Neural cell (in vitro differentiated cells): Measurements from ENCODE around the gene CACNA1S. TPM values are rescaled to one million over a fixed set of nuclear protein-coding genes. Genes with fewer than 3 reads are reported as not detected.
A peak's percentile ranks its signal among the peaks of the same experiment; 100 is the strongest.

Experiments used
- H2AFZ ChIP-seq: fragments of 200-600, 300-800 bp; sonication (generic), shearing (Covaris generic); 2 replicates; pipeline ENCODE4 v1.6.0; 2014; ENCODE audit warnings: low read depth, mild to moderate bottlenecking, antibody characterized with exemption, low read length, moderate library complexity
- H3F3A ChIP-seq: fragments of 200-600 bp; shearing (Covaris generic); 2 replicates; pipeline ENCODE4 v1.6.1; 2016; ENCODE audit warnings: mild to moderate bottlenecking, moderate library complexity, mixed read lengths, antibody characterized with exemption, low read length; ENCODE audit not compliant: insufficient read depth, poor library complexity, severe bottlenecking
- H3K27ac ChIP-seq: fragments of 200-600, 300-800 bp; sonication (generic), shearing (Covaris generic); 2 replicates; pipeline ENCODE4 v1.5.1; 2014; ENCODE audit warnings: mild to moderate bottlenecking, low read length, moderate library complexity
- H3K27me3 ChIP-seq: fragments of 300-800, 200-600 bp; sonication (generic), shearing (Covaris generic); 2 replicates; pipeline ENCODE4 v1.6.0; 2014; ENCODE audit warnings: mild to moderate bottlenecking, low read depth, low read length, moderate library complexity; ENCODE audit not compliant: insufficient read depth
- H3K36me3 ChIP-seq: fragments of 300-800, 200-600 bp; sonication (generic), shearing (Covaris generic); 2 replicates; pipeline ENCODE4 v1.5.1; 2014; ENCODE audit warnings: mild to moderate bottlenecking, antibody characterized with exemption, low read length, moderate library complexity; ENCODE audit not compliant: insufficient read depth
- H3K4me2 ChIP-seq: fragments of 300-800, 200-600 bp; sonication (generic), shearing (Covaris generic); 2 replicates; pipeline ENCODE4 v1.6.0; 2014; ENCODE audit warnings: mild to moderate bottlenecking, low read length
- H3K4me3 ChIP-seq: fragments of 300-800, 200-600 bp; sonication (generic), shearing (Covaris generic); 2 replicates; pipeline ENCODE4 v1.5.1; 2014; ENCODE audit warnings: mild to moderate bottlenecking, low read length, moderate library complexity
- H3K79me2 ChIP-seq: fragments of 200-600 bp; shearing (Covaris generic); replicated peaks from 2 replicates; pipeline ENCODE4 v1.6.0; 2014; ENCODE audit warnings: mild to moderate bottlenecking, low read length, moderate library complexity; ENCODE audit not compliant: insufficient read depth
- H3K9ac ChIP-seq: fragments of 300-800, 200-600 bp; sonication (generic), shearing (Covaris generic); 2 replicates; pipeline ENCODE4 v1.6.1; 2016; ENCODE audit warnings: mild to moderate bottlenecking, low read length, mixed read lengths
- H3K9me2 ChIP-seq: fragments of 200-600 bp; shearing (Covaris generic); 2 replicates; pipeline ENCODE4 v1.6.1; 2016; ENCODE audit warnings: mild to moderate bottlenecking, low read length, mixed read lengths; ENCODE audit not compliant: insufficient read depth
- H3K9me3 ChIP-seq: fragments of 200-600, 300-800 bp; sonication (generic), shearing (Covaris generic); 2 replicates; pipeline ENCODE4 v1.6.1; 2016; ENCODE audit warnings: mild to moderate bottlenecking, mixed run types, low read length, moderate library complexity, mixed read lengths
- H4K20me1 ChIP-seq: fragments of 200-600 bp; shearing (Covaris generic); 2 replicates; pipeline ENCODE4 v1.6.1; 2016; ENCODE audit warnings: mild to moderate bottlenecking, mixed run types; ENCODE audit not compliant: insufficient read depth
- CTCF ChIP-seq: fragments of 450-650 bp; IDR thresholded peaks from 2 replicates; pipeline ENCODE4 v1.5.1; 2014; ENCODE audit warnings: antibody characterized with exemption, mild to moderate bottlenecking, moderate library complexity; ENCODE audit not compliant: poor library complexity, severe bottlenecking
- EP300 ChIP-seq: fragments of 450-650 bp; conservative IDR thresholded peaks from 2 replicates; pipeline ENCODE4 v1.6.1; 2014; ENCODE audit warnings: antibody characterized with exemption, mild to moderate bottlenecking, moderate library complexity; ENCODE audit not compliant: poor library complexity, severe bottlenecking
- EZH2 ChIP-seq: fragments of 200-600, 300-800 bp; shearing (Covaris generic), sonication (generic); IDR thresholded peaks from 2 replicates; pipeline ENCODE4 v1.6.1; 2014; ENCODE audit warnings: antibody characterized with exemption, low read length, borderline replicate concordance, mild to moderate bottlenecking; ENCODE audit not compliant: insufficient read depth, poor library complexity, severe bottlenecking
- MXI1 ChIP-seq: fragments of 450-650 bp; conservative IDR thresholded peaks from 2 replicates; pipeline ENCODE4 v1.6.1; 2014; ENCODE audit warnings: antibody characterized with exemption, mild to moderate bottlenecking; ENCODE audit not compliant: poor library complexity, severe bottlenecking
- POLR2AphosphoS5 ChIP-seq: IDR thresholded peaks from 2 replicates; pipeline ENCODE4 v1.6.1; 2012
- RAD21 ChIP-seq: fragments of 450-650 bp; conservative IDR thresholded peaks from 2 replicates; pipeline ENCODE4 v1.6.1; 2014; ENCODE audit warnings: antibody characterized with exemption, mild to moderate bottlenecking, moderate library complexity
- SMC3 ChIP-seq: fragments of 450-650 bp; conservative IDR thresholded peaks from 2 replicates; pipeline ENCODE4 v1.6.1; 2014; ENCODE audit warnings: antibody characterized with exemption, mild to moderate bottlenecking, moderate library complexity; ENCODE audit not compliant: poor library complexity
- TAF1 ChIP-seq: IDR thresholded peaks from 2 replicates; pipeline ENCODE4 v1.6.1; 2012; ENCODE audit warnings: low read depth
- polyA plus RNA-seq: library from polyadenylated mRNA; depleted of rRNA; stranded (reverse); fragments of >200 nt; gene quantifications from 2 replicates; pipeline ENCODE4 v1.2.3, GENCODE V29; 2014
- TF ChIP-seq, protein P1 (sequence below): IDR thresholded peaks from 2 replicates; pipeline ENCODE4 v1.6.1; 2012; ENCODE audit warnings: borderline replicate concordance

CACNA1S gene
- polyA plus RNA-seq, 1 donor from 2014 or later: 0.05 TPM

DNA sequence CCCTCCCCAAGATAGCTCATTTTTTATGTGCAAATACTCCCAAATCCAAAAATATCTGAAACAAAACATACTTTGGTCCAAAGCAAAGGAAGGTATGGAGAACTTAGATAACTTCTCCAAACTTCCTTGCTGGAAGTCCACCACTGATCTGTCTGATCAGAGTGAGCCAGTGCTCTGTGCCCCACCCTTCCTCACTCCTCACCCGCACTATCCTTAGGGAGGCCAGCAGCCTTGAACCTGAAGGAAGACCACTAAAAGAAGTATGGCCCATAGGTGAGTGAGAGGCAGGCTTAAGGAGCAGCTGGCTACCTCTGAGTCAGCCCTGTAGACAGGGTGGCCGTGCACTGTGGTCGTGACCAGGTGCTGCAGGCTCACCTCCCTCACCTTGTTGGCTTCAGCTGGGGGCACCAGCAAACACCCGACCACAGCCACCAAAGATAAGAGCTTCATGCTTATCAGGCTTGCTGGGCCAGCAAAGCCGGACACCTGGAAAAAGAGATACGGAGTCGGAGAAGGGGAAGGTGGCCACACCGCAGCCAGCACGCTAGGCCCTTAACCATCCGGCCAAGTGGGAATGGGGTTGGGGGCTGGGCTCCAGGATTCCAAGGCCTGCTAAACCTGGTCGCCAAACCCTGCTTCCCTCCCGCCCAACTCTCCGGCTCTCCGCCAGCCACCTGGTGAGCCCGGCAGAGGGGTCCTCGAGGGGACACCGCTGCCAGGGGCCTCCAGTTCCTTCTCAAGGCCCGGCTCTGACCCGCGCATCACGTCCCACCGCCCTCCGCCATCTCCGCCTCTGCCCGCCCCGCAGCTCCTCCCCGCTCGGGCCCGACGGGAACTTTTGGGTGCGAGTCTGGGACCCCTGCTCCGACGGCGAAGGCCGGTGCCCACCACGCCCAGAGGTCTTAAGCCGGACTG, 41.5 kb upstream of the CACNA1S start:
- Histone ChIP-seq H3K9me3 (no peaks in the 10 kb centered on the region), H3K36me3 (peaks cover 4% of the 10 kb centered on the region), H3K9me2 (no peaks in the 10 kb centered on the region), H3K4me3 (peak overlapping the region; percentile 83), H2AFZ (peak overlapping the region; percentile 71), H3K27ac (peak overlapping the region; percentile 52), H4K20me1 (no peaks in the 10 kb centered on the region), H3K9ac (peak overlapping the region; percentile 85), H3K79me2 (peaks cover 11% of the 10 kb centered on the region), H3K4me2 (peak overlapping the region; percentile 78), H3F3A (no peaks in the 10 kb centered on the region), H3K27me3 (no peaks in the 10 kb centered on the region)
- TF ChIP-seq, protein P1, sequence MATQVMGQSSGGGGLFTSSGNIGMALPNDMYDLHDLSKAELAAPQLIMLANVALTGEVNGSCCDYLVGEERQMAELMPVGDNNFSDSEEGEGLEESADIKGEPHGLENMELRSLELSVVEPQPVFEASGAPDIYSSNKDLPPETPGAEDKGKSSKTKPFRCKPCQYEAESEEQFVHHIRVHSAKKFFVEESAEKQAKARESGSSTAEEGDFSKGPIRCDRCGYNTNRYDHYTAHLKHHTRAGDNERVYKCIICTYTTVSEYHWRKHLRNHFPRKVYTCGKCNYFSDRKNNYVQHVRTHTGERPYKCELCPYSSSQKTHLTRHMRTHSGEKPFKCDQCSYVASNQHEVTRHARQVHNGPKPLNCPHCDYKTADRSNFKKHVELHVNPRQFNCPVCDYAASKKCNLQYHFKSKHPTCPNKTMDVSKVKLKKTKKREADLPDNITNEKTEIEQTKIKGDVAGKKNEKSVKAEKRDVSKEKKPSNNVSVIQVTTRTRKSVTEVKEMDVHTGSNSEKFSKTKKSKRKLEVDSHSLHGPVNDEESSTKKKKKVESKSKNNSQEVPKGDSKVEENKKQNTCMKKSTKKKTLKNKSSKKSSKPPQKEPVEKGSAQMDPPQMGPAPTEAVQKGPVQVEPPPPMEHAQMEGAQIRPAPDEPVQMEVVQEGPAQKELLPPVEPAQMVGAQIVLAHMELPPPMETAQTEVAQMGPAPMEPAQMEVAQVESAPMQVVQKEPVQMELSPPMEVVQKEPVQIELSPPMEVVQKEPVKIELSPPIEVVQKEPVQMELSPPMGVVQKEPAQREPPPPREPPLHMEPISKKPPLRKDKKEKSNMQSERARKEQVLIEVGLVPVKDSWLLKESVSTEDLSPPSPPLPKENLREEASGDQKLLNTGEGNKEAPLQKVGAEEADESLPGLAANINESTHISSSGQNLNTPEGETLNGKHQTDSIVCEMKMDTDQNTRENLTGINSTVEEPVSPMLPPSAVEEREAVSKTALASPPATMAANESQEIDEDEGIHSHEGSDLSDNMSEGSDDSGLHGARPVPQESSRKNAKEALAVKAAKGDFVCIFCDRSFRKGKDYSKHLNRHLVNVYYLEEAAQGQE: peak; percentile 46
- TF ChIP-seq RAD21 (peak; percentile 23), TAF1 (no peak), CTCF (no peak), POLR2AphosphoS5 (no peak), EP300 (no peak), MXI1 (peak; percentile 55), SMC3 (no peak), EZH2 (no peak)

DNA sequence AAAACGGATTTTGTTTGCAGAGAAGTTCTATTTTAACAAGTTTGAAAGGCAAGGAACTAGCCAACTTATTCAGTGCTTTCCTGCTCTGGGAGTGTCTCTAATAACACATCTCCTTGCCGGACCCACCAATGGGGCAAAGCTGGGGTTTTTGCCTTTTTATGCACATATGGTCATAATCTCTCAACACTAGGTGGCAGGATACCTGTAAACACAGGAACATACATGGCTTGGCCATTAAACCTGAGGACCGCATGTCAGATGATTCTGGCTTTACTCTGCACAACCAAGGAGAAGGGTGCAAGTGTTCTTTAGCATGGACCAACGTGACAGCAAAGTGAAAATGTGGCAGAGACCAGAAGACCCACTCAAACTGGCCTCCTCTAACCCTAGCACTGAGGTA, 37.2 kb upstream of the CACNA1S start:
- Histone ChIP-seq H3K4me3 (no peak overlapping the region), H3K27me3 (no peaks in the 10 kb centered on the region), H4K20me1 (no peaks in the 10 kb centered on the region), H3K9ac (no peak overlapping the region), H3K36me3 (peaks cover 6% of the 10 kb centered on the region), H3K9me2 (no peaks in the 10 kb centered on the region), H3F3A (no peaks in the 10 kb centered on the region), H3K4me2 (no peak overlapping the region), H2AFZ (no peak overlapping the region), H3K9me3 (no peaks in the 10 kb centered on the region), H3K27ac (no peak overlapping the region), H3K79me2 (peaks cover 11% of the 10 kb centered on the region)
- TF ChIP-seq, protein P1: no peak
- TF ChIP-seq MXI1 (no peak), POLR2AphosphoS5 (no peak), EP300 (no peak), EZH2 (no peak), RAD21 (peak; percentile 59), TAF1 (no peak), CTCF (peak; percentile 66), SMC3 (peak; percentile 73)
